H1 (cell line): ENCODE measurements around the gene MACROD1. TPM values are rescaled to one million over a fixed set of nuclear protein-coding genes. Genes with fewer than 3 reads are reported as not detected.

Source experiments
- CTCF ChIA-PET: fragments of 300-600 bp; sonication (Branson Sonifier 250); formaldehyde crosslinking; loops from one replicate; lab custom pipeline; 2021; ENCODE audit not compliant: partially characterized antibody; lab: Charles Lee
- POLR2A ChIA-PET: fragments of 300-600 bp; sonication (Branson Sonifier 250); formaldehyde crosslinking; loops from one replicate; lab custom pipeline; 2021; ENCODE audit warnings: inconsistent platforms; ENCODE audit not compliant: partially characterized antibody; lab: Charles Lee
- DNase-seq, 2 experiments: peaks; one replicate each; pipeline versions ENCODE4 v3.0.0 to v3.0.0-alpha.2; 2010 to 2022; ENCODE audit warnings: low spot score in 2 of 2, low read depth in 1 of 2, mixed read lengths in 1 of 2
- FAIRE-seq: peaks from 2 replicates; lab custom pipeline; 2011; peaks lifted over from hg19 to GRCh38; lab: Jason Lieb, UNC
- H2AFZ ChIP-seq: 2 replicates; pipeline ENCODE4 v1.8.1; 2012; ENCODE audit warnings: low read length, inconsistent platforms
- H2AK5ac ChIP-seq: 2 replicates; pipeline ENCODE4 v1.6.1; 2013; ENCODE audit warnings: low read depth, low read length
- H2BK120ac ChIP-seq: replicated peaks from 2 replicates; pipeline ENCODE3; 2013; ENCODE audit warnings: low read depth, low read length, inconsistent platforms
- H2BK12ac ChIP-seq: 2 replicates; pipeline ENCODE4 v1.6.1; 2013; ENCODE audit warnings: low read depth, low read length
- H2BK15ac ChIP-seq: 2 replicates; pipeline ENCODE4 v1.6.1; 2013; ENCODE audit warnings: low read length
- H2BK20ac ChIP-seq: 2 replicates; pipeline ENCODE4 v1.6.1; 2013; ENCODE audit warnings: low read length
- H2BK5ac ChIP-seq: 2 replicates; pipeline ENCODE4 v1.6.1; 2013; ENCODE audit warnings: low read depth, low read length
- H3K14ac ChIP-seq: 2 replicates; pipeline ENCODE4 v1.6.1; 2013; ENCODE audit warnings: inconsistent platforms; ENCODE audit not compliant: insufficient read length
- H3K18ac ChIP-seq: 2 replicates; pipeline ENCODE4 v1.6.1; 2013; ENCODE audit warnings: low read length; ENCODE audit errors: extremely low read depth
- H3K23ac ChIP-seq: 2 replicates; pipeline ENCODE4 v1.6.1; 2013; ENCODE audit warnings: inconsistent platforms; ENCODE audit not compliant: insufficient read length
- H3K23me2 ChIP-seq: 2 replicates; pipeline ENCODE4 v1.6.1; 2013; ENCODE audit warnings: low read depth, low read length
- H3K27ac ChIP-seq: 2 replicates; pipeline ENCODE4 v1.6.1; 2011; ENCODE audit warnings: low read depth, low read length, inconsistent platforms
- H3K27me3 ChIP-seq, 4 experiments: replicated peaks in 1 of 4; 1 replicate in 1 of 4; 2 replicates in 3 of 4; pipeline versions ENCODE4 v1.6.1 to v1.8.1; 2011 to 2013; ENCODE audit warnings: low read length in 3 of 4, mild to moderate bottlenecking in 3 of 4, inconsistent platforms in 2 of 4, mixed read lengths in 2 of 4, moderate library complexity in 1 of 4; ENCODE audit not compliant: control insufficient read depth in 3 of 4, insufficient read depth in 3 of 4; ENCODE audit errors: extremely low read depth in 1 of 4
- H3K36me3 ChIP-seq, 4 experiments: 2 replicates each; pipeline versions ENCODE4 v1.6.1 to v1.8.1; 2011 to 2013; ENCODE audit warnings: mild to moderate bottlenecking in 4 of 4, low read length in 3 of 4, moderate library complexity in 2 of 4, control low read depth in 1 of 4, inconsistent platforms in 1 of 4; ENCODE audit not compliant: insufficient read depth in 4 of 4, control insufficient read depth in 2 of 4
- H3K4ac ChIP-seq: replicated peaks from 2 replicates; pipeline ENCODE3; 2013; ENCODE audit warnings: low read length, low read depth, mixed read lengths, inconsistent platforms; ENCODE audit not compliant: insufficient read length
- H3K4me1 ChIP-seq, 4 experiments: replicated peaks in 1 of 4; 1 replicate in 1 of 4; 2 replicates in 3 of 4; pipeline versions ENCODE4 v1.6.1 to v1.8.1; 2011 to 2013; ENCODE audit warnings: low read length in 3 of 4, inconsistent platforms in 2 of 4, mixed read lengths in 1 of 4; ENCODE audit not compliant: insufficient read depth in 4 of 4, control insufficient read depth in 3 of 4
- H3K4me2 ChIP-seq, 2 experiments: 2 replicates each; pipeline versions ENCODE4 v1.6.1 to v1.8.1; 2011 to 2013; ENCODE audit warnings: low read depth in 2 of 2, low read length in 2 of 2, control low read depth in 1 of 2, inconsistent platforms in 1 of 2, mild to moderate bottlenecking in 1 of 2; ENCODE audit not compliant: insufficient read depth in 1 of 2
- H3K4me3 ChIP-seq, 4 experiments: fragments of 200-600, 300-600 bp in 1 of 4; sonication (generic), shearing (Covaris generic), sonication (Bioruptor Twin) in 1 of 4; 2 replicates each; pipeline versions ENCODE4 v1.5.1 to v1.8.1; 2011 to 2016; ENCODE audit warnings: low read length in 4 of 4, low read depth in 3 of 4, control low read depth in 2 of 4, inconsistent platforms in 2 of 4, mild to moderate bottlenecking in 2 of 4, mixed read lengths in 1 of 4, moderate library complexity in 1 of 4; ENCODE audit not compliant: insufficient read depth in 2 of 4; ENCODE audit errors: extremely low read depth in 1 of 4
- H3K56ac ChIP-seq: replicated peaks from 2 replicates; pipeline ENCODE3; 2013; ENCODE audit warnings: low read depth, mild to moderate bottlenecking, mixed read lengths, low read length, inconsistent platforms; ENCODE audit not compliant: insufficient read length
- H3K79me1 ChIP-seq: 2 replicates; pipeline ENCODE4 v1.6.1; 2013; ENCODE audit warnings: low read depth, low read length, control low read depth
- H3K79me2 ChIP-seq, 2 experiments: 2 replicates each; pipeline versions ENCODE4 v1.6.1 to v1.8.1; 2012 to 2013; ENCODE audit warnings: low read length in 2 of 2, mild to moderate bottlenecking in 2 of 2, inconsistent platforms in 1 of 2; ENCODE audit not compliant: insufficient read depth in 2 of 2, control insufficient read depth in 1 of 2
- H3K9ac ChIP-seq, 4 experiments: replicated peaks in 1 of 4; 1 replicate in 1 of 4; 2 replicates in 3 of 4; pipeline versions ENCODE4 v1.6.1 to v1.8.1; 2011 to 2013; ENCODE audit warnings: low read depth in 3 of 4, low read length in 3 of 4, control low read depth in 2 of 4, mild to moderate bottlenecking in 2 of 4, moderate library complexity in 2 of 4, inconsistent platforms in 1 of 4; ENCODE audit errors: extremely low read depth in 1 of 4
- H3K9me3 ChIP-seq, 2 experiments: 2 replicates each; pipeline versions ENCODE4 v1.6.1 to v1.8.1; 2012 to 2013; ENCODE audit warnings: mild to moderate bottlenecking in 2 of 2, moderate library complexity in 2 of 2, control low read depth in 1 of 2, inconsistent platforms in 1 of 2, low read depth in 1 of 2, low read length in 1 of 2, mixed read lengths in 1 of 2; ENCODE audit not compliant: insufficient read depth in 2 of 2
- H4K20me1 ChIP-seq, 2 experiments: replicated peaks in 1 of 2; 2 replicates each; pipeline versions ENCODE3 to v1.8.1; 2011 to 2013; ENCODE audit warnings: inconsistent platforms in 2 of 2, low read length in 2 of 2, mild to moderate bottlenecking in 1 of 2; ENCODE audit not compliant: insufficient read depth in 2 of 2, control insufficient read depth in 1 of 2
- H4K5ac ChIP-seq: 2 replicates; pipeline ENCODE4 v1.6.1; 2013; ENCODE audit warnings: low read length, low read depth, mixed read lengths, inconsistent platforms; ENCODE audit not compliant: insufficient read length
- H4K8ac ChIP-seq: 2 replicates; pipeline ENCODE4 v1.8.0; 2013; ENCODE audit warnings: mild to moderate bottlenecking, moderate library complexity, low read length, inconsistent platforms; ENCODE audit not compliant: insufficient read depth; ENCODE audit errors: extremely low read depth
- H4K91ac ChIP-seq: replicated peaks from 2 replicates; pipeline ENCODE3; 2013; ENCODE audit warnings: low read length, mixed read lengths, inconsistent platforms; ENCODE audit not compliant: insufficient read length
- JUN ChIP-seq: IDR thresholded peaks from 2 replicates; pipeline ENCODE4 v1.6.1; 2011; ENCODE audit warnings: low read depth, mild to moderate bottlenecking, improper control_type of control experiment, low read length
- JUND ChIP-seq: IDR thresholded peaks from 2 replicates; pipeline ENCODE4 v1.6.1; 2011; ENCODE audit warnings: mild to moderate bottlenecking, improper control_type of control experiment, low read length
- RXRA ChIP-seq: IDR thresholded peaks from 2 replicates; pipeline ENCODE4 v1.6.1; 2011; ENCODE audit warnings: low read depth, mild to moderate bottlenecking, low read length, moderate library complexity; ENCODE audit not compliant: insufficient read depth
- SIRT6 ChIP-seq: IDR thresholded peaks from one replicate; pipeline ENCODE4 v1.7.1; 2012; ENCODE audit warnings: low read length, inconsistent platforms
- WGBS, 2 experiments: shearing (Covaris generic) in 1 of 2; methylation state at CpG; one replicate each; pipeline versions ENCODE4 v1.1.6 to v1.1.7; 2013 to 2015; ENCODE audit warnings: low lambda C conversion rate in 2 of 2, mixed read lengths in 2 of 2, inconsistent platforms in 1 of 2, low coverage in 1 of 2, missing lambda C conversion rate in 1 of 2; ENCODE audit not compliant: insufficient replicate concordance in 2 of 2, insufficient coverage in 1 of 2, insufficient read length in 1 of 2; ENCODE audit errors: extremely low coverage in 1 of 2, missing lambda C conversion rate in 1 of 2; 5-methylcytosine and 5-hydroxymethylcytosine counted together
- polyA plus RNA-seq, 7 experiments: library from polyadenylated mRNA; depleted of rRNA in 3 of 7; stranded (reverse) in 5 of 7; unstranded in 2 of 7; fragments of >200 nt in 5 of 7; fragments of 200-250 nt in 2 of 7; gene quantifications; 1 replicate in 5 of 7; 2 replicates in 1 of 7; 4 replicates in 1 of 7; pipeline versions ENCODE4 v1.2.1 to v1.2.3, GENCODE V29; 2011 to 2013; ENCODE audit warnings: missing spikeins in 2 of 7, mixed read lengths in 2 of 7
- total RNA-seq: library from RNA; stranded (reverse); fragmentation: NEBNext Ultra II Directional; extraction: Animal tissue kit (Norgen Biotek cat#: 25700); gene quantifications from 2 replicates; pipeline ENCODE4 v1.2.1, GENCODE V29; 2021

Gene MACROD1
- total and polyA plus RNA-seq, 2 of the 8 experiments (the other 6 are each of a cell fraction or from before 2014, with no cell fraction given) = 19.5 to 34.1 TPM

- H4K91ac ChIP-seq = no peak overlapping the region
- H3K4ac ChIP-seq = no peak overlapping the region
- H2AFZ ChIP-seq = no peak overlapping the region
- H3K79me2 ChIP-seq = no peaks in the 10 kb centered on the region
- no peaks in the 10 kb centered on the region; a peak in 3 of 7 replicates for H3K4me1 ChIP-seq
- no peak overlapping the region for H2AK5ac ChIP-seq
- DNase-seq (no peak), FAIRE-seq (no peak)
- no peak overlapping the region for H3K4me3 ChIP-seq
- no peak overlapping the region for H3K56ac ChIP-seq
- no peak for TF ChIP-seq JUN
- no peak for TF ChIP-seq JUND
- no peak for TF ChIP-seq RXRA
- no peak for TF ChIP-seq SIRT6
- no peak overlapping the region for H4K5ac ChIP-seq
- peaks cover 2 to 53% (median 35%) of the 10 kb centered on the region in 4 experiments for H3K27me3 ChIP-seq
- H3K23ac ChIP-seq = no peak overlapping the region
- ChIA-PET POLR2A (interaction anchor here (0.6 to 1.7 kb wide), 3 partner anchors 27 to 64 kb away, joined by 3 to 4 read pairs (median 4); no protein-coding TSS in a partner anchor), CTCF (interaction anchor here (0.9 to 9.3 kb wide), 15 partner anchors 9 to 84 kb away, joined by 3 to 126 read pairs (median 4); no protein-coding TSS in a partner anchor)
- H2BK120ac ChIP-seq = no peak overlapping the region
- H3K23me2 ChIP-seq = peaks cover 7% of the 10 kb centered on the region; the same call in 1 of the 2 replicates
- H2BK5ac ChIP-seq = no peak overlapping the region
- H3K36me3 ChIP-seq = no peaks in the 10 kb centered on the region
- no peak overlapping the region for H4K8ac ChIP-seq
- H3K14ac ChIP-seq = no peak overlapping the region
- H2BK12ac ChIP-seq = no peak overlapping the region
- no peak overlapping the region for H3K18ac ChIP-seq
- H3K9ac ChIP-seq = no peak overlapping the region
- no peak overlapping the region for H3K4me2 ChIP-seq
- 78% methylated on average over 7 of the region's 7 CpGs; no CpG with 5 or more reads in 1 of the 2 experiments for WGBS, 2 experiments
- H3K27ac ChIP-seq = no peak overlapping the region
- H2BK15ac ChIP-seq = no peak overlapping the region
- no peak overlapping the region for H2BK20ac ChIP-seq
- H4K20me1 ChIP-seq = peaks cover 10 to 45% of the 10 kb centered on the region in 2 experiments
- H3K79me1 ChIP-seq = no peaks in the 10 kb centered on the region; the same call in 1 of the 2 replicates
- H3K9me3 ChIP-seq = no peaks in the 10 kb centered on the region
Observed at GRCh38 chr11:64100782-64101353, 65.0 kb downstream of the MACROD1 start.
